VCaP (cell line): ENCODE results near the gene SLC30A9.

ENCODE experiments used
- H3K27ac ChIP-seq: fragments of 450-650 bp; 2 replicates; pipeline ENCODE4 v1.5.1; 2017
- TF ChIP-seq, protein P1 (sequence below): fragments of 450-650 bp; conservative IDR thresholded peaks from 2 replicates; pipeline ENCODE4 v1.5.1; 2017; ENCODE audit warnings: mild to moderate bottlenecking, moderate library complexity

Gene SLC30A9

DNA sequence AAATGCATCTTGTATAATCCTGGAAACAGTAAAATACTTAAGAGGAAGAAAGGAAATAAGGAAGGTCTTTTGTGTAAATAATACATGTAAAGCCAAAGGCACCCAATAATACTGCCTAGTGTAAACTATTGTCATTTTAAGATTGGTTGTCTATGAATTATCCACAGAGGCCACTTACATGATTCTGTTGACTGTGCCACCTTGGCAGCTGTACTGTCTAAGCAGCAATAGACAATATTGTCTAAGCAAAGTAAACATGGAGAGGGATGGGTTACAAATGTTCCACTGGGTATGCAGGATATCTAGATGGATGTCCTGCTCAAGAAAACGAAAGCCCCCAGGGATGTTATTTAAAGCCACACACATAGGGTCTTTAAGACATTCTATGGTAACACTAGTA is 142.7 kb downstream of the SLC30A9 start:
- peak overlapping the region; percentile 82 for H3K27ac ChIP-seq
- TF ChIP-seq, protein P1, sequence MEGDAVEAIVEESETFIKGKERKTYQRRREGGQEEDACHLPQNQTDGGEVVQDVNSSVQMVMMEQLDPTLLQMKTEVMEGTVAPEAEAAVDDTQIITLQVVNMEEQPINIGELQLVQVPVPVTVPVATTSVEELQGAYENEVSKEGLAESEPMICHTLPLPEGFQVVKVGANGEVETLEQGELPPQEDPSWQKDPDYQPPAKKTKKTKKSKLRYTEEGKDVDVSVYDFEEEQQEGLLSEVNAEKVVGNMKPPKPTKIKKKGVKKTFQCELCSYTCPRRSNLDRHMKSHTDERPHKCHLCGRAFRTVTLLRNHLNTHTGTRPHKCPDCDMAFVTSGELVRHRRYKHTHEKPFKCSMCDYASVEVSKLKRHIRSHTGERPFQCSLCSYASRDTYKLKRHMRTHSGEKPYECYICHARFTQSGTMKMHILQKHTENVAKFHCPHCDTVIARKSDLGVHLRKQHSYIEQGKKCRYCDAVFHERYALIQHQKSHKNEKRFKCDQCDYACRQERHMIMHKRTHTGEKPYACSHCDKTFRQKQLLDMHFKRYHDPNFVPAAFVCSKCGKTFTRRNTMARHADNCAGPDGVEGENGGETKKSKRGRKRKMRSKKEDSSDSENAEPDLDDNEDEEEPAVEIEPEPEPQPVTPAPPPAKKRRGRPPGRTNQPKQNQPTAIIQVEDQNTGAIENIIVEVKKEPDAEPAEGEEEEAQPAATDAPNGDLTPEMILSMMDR, result no peak

DNA sequence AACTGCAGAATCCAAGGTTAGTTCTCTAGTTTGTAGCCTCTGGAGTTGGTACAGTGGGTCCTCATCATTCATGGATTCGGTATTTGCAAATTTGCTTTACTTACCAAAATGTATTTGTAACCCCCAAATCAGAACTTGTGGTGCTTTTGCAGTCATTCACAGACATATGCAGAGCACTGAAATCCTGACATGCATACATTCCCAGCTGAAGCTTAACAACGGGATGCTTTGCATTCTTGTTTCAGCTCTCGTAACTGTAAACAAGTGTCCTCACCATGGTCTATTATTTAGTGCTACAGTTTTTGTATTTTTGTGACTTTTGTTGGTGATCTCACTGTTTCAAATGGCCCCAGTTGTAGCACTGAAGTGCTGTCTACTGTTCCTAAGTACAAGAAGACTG is 146.0 kb downstream of the SLC30A9 start:
- peak overlapping the region; percentile 9; the same call in 1 of the 2 replicates for H3K27ac ChIP-seq
- TF ChIP-seq, protein P1, result no peak
